Transverse colon (tissue), 4 donors: ENCODE results near the gene FAM107A. TPM values are rescaled to one million over a fixed set of nuclear protein-coding genes. Genes with fewer than 3 reads are reported as not detected.
"Not testable (repeated sequence)": the region's sequence is repeated elsewhere in the genome, so short reads cannot be mapped to it uniquely, and the experiment has no call there.

Experiments used
- DNase-seq: peaks from one replicate; pipeline ENCODE4 v3.0.0-alpha.2; 2019
- H3K27ac ChIP-seq, 4 donors: fragments of 200-600 bp; sonication (generic); 2 replicates each; pipeline ENCODE4 v1.5.1; 2016 to 2018; ENCODE audit warnings: inconsistent platforms in 4 of 4
- H3K27me3 ChIP-seq: fragments of 200-600 bp; sonication (generic); 2 replicates; pipeline ENCODE4 v1.5.1; 2017; ENCODE audit warnings: inconsistent platforms
- H3K36me3 ChIP-seq, 4 donors: fragments of 200-600 bp; sonication (generic); 2 replicates each; pipeline ENCODE4 v1.5.1; 2017 to 2019; ENCODE audit warnings: inconsistent platforms in 4 of 4
- H3K4me1 ChIP-seq, 4 donors: fragments of 200-600 bp; sonication (generic); 2 replicates each; pipeline ENCODE4 v1.5.1; 2017 to 2020; ENCODE audit warnings: inconsistent platforms in 4 of 4
- H3K4me3 ChIP-seq, 4 donors: fragments of 200-600 bp; sonication (generic); 1 replicate in 1 of 4; 2 replicates in 3 of 4; pipeline versions ENCODE4 v1.5.1 to v1.6.1; 2017 to 2019; ENCODE audit warnings: inconsistent platforms in 4 of 4
- H3K9me3 ChIP-seq, 2 donors: fragments of 200-600 bp; sonication (generic); 2 replicates each; pipeline ENCODE4 v1.5.1; 2017 to 2019; ENCODE audit warnings: inconsistent platforms in 2 of 2
- CTCF ChIP-seq, 5 experiments: fragments of 200-600 bp in 3 of 5; fragments of 450-650 bp in 2 of 5; sonication (generic) in 3 of 5; IDR thresholded peaks; 1 replicate in 2 of 5; 2 replicates in 3 of 5; pipeline ENCODE4 v1.5.1; 2016 to 2017; ENCODE audit warnings: antibody characterized with exemption in 5 of 5, inconsistent platforms in 3 of 5, mild to moderate bottlenecking in 2 of 5, moderate library complexity in 1 of 5
- EP300 ChIP-seq: sonication (generic); formaldehyde crosslinking; IDR thresholded peaks from one replicate; pipeline ENCODE4 v1.6.1; 2017; ENCODE audit warnings: antibody characterized with exemption, low read depth
- POLR2A ChIP-seq: fragments of 450-650 bp; IDR thresholded peaks from one replicate; pipeline ENCODE4 v1.6.1; 2016; ENCODE audit warnings: antibody characterized with exemption, mild to moderate bottlenecking, moderate library complexity
- POLR2AphosphoS5 ChIP-seq, 3 donors: sonication (generic); formaldehyde crosslinking; IDR thresholded peaks; one replicate each; pipeline ENCODE4 v1.6.1; 2016; ENCODE audit warnings: antibody characterized with exemption in 3 of 3
- WGBS, 2 donors: methylation state at CpG; one replicate each; pipeline ENCODE4 v1.1.5; 2018; ENCODE audit warnings: low coverage in 1 of 2; 5-methylcytosine and 5-hydroxymethylcytosine counted together
- in situ Hi-C, 4 donors: fragments of 200-750 bp; cut with MboI; loops; one replicate each; pipeline versions ENCODE4 v1.15.0 to v1.15.1; 2017; ENCODE audit warnings: low sequenced_read_pairs in 3 of 4, low pct_ligation_motif_present in 1 of 4, low pct_unique_long_range_greater_than_20kb in 1 of 4
- intact Hi-C: fragments of 100-400 bp; cut with DNase I; formaldehyde crosslinking; loops from one replicate; pipeline ENCODE4 v1.15.1; 2023; ENCODE audit warnings: low total_unique reads
- total RNA-seq, 4 donors: library from RNA; depleted of rRNA; stranded (reverse); fragments of >200 nt; gene quantifications; one replicate each; pipeline ENCODE4 v1.1.0, GENCODE V29; 2016

Gene FAM107A
- total RNA-seq, 4 donors from 2014 or later, result 14.1 to 21.9 (median 16.0) TPM

DNA sequence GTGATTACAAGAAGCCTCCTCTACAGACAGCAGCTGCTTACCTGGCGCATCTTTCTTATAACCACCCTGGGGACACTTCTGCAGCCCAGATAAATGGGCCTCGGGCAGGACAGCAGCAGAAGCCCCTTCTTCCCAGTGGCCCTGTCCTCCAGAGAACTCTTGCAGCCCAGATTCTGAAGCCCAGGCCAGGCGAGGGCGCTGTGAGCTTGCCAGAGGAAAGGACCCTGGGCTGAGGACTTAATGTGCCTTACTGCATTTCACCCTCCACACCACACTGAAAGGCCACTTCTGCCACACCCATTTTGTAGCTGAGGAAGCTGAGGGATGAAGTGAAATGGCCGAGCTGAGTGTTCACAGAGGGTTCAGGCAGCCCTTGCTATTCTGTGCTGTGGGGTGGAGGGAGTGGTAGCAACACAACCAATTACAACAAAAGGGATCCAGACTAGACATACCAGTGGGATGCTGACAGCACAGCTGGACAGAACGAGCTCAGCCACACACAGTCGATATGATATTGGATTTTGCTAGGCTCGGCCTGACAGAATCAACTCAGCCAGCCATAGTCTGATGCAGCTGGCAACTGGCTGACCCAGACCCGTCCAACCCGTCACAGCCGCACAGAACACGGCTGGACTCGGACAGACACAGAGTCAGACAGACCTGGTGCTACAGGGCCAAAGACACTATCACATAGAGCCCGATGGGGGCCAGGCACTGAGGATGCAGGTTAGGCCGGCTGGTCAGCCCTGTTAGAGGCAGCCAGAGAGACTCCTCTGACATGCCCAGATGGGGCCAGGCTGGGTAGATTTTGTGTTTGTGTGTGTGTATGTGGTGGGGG, 47.5 kb downstream of the FAM107A start:
- no peak overlapping the region for H3K27ac ChIP-seq
- H3K4me1 ChIP-seq, result peaks cover 0 to 22% (median 9%) of the 10 kb centered on the region in 4 donors
- in situ Hi-C loops, result loop anchor here (5.0 to 25.0 kb wide), 6 partner anchors 55 to 345 kb away; partner anchors contain the start of genes HTD2 (in 1 of the 4) and RPP14 (in 1 of the 4)
- intact Hi-C loops, result loop anchor here (10.0 kb wide), 1 partner anchor 65 kb away; no protein-coding TSS in a partner anchor
- DNase-seq, result no peak
- no peaks in the 10 kb centered on the region for H3K27me3 ChIP-seq
- 75% methylated on average over 15 of the region's 15 CpGs; no CpG with 5 or more reads in 1 of the 2 donors for WGBS, 2 donors
- no peaks in the 10 kb centered on the region for H3K9me3 ChIP-seq
- H3K36me3 ChIP-seq, result no peaks in the 10 kb centered on the region
- no peak for TF ChIP-seq POLR2AphosphoS5 (IDR thresholded peaks at IDR 0.05)
- TF ChIP-seq POLR2A, result no peak
- no peak for TF ChIP-seq EP300
- TF ChIP-seq CTCF (IDR thresholded peaks at IDR 0.05), result peak in 1 of 5 experiments; percentile 9
- H3K4me3 ChIP-seq, result no peak overlapping the region

- H3K36me3 ChIP-seq, result no peaks in the 10 kb centered on the region
- H3K27ac ChIP-seq, result no peak overlapping the region
- intact Hi-C loops, result no loop called here
Measured at GRCh38 chr3:58528629-58529028, 48.6 kb downstream of the FAM107A start.

GRCh38 chr3:58527440-58527839, 49.8 kb downstream of the FAM107A start:
- DNase-seq, intact Hi-C loops, H3K27me3 ChIP-seq, H3K4me3 ChIP-seq, H3K9me3 ChIP-seq, H3K27ac ChIP-seq, H3K36me3 ChIP-seq: not testable (repeated sequence)
- H3K4me1 ChIP-seq, result peaks cover 0 to 15% (median 3%) of the 10 kb centered on the region in 4 donors
- 85 to 100% methylated on average over 1 to 3 of the region's 3 CpGs for WGBS, 2 donors
- in situ Hi-C loops, result loop anchor here in 2 of 4 donors (10.0 to 25.0 kb wide), 2 partner anchors 215 to 343 kb away; partner anchors contain the start of genes HTD2 (in 1 of the 2) and RPP14 (in 1 of the 2)

More at GRCh38 chr3:58528629-58529028, 48.6 kb downstream of the FAM107A start:
- in situ Hi-C loops, result loop anchor here in 2 of 4 donors (10.0 to 25.0 kb wide), 2 partner anchors 216 to 344 kb away; partner anchors contain the start of genes HTD2 (in 1 of the 2) and RPP14 (in 1 of the 2)
- no peaks in the 10 kb centered on the region for H3K9me3 ChIP-seq
- TF ChIP-seq CTCF (IDR thresholded peaks at IDR 0.05), result no peak
- TF ChIP-seq POLR2A, result no peak
- no peak for TF ChIP-seq POLR2AphosphoS5 (IDR thresholded peaks at IDR 0.05)
- TF ChIP-seq EP300, result no peak
- 50% methylated on average over 6 of the region's 6 CpGs; no CpG with 5 or more reads in 1 of the 2 donors for WGBS, 2 donors
- peak; percentile 64 for DNase-seq
- no peak overlapping the region for H3K4me3 ChIP-seq
- no peaks in the 10 kb centered on the region for H3K27me3 ChIP-seq
- H3K4me1 ChIP-seq, result peaks cover 0 to 22% (median 9%) of the 10 kb centered on the region in 4 donors

DNA sequence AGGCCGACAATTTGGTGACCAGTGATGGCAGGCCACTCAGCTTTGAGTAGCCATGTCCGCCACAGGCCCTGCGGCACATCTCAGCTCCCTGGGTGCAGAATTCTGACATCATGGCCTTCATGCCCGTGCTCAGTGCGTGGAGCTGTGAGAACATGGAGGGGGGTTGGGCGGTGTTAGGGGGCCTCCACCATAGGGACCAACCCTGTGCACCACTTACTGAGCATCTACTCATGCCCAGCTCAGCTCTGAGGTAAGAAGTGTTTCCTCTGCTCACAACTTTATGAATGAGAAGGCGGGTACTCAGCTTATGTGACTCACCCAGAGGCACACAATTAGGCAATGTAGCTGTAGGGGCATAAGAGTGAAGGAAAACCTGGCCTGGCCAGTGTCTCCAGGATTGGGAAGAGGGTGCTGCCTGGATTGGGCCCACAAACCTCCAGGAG, 50.7 kb downstream of the FAM107A start:
- Histone ChIP-seq H3K4me1 (peaks cover 0 to 6% (median under 1%) of the 10 kb centered on the region in 4 donors), H3K9me3 (no peaks in the 10 kb centered on the region), H3K4me3 (no peak overlapping the region), H3K27ac (no peak overlapping the region), H3K27me3 (no peaks in the 10 kb centered on the region), H3K36me3 (peaks cover 0 to 9% (median 1%) of the 10 kb centered on the region in 4 donors)
- 84% methylated on average over 7 of the region's 7 CpGs; no CpG with 5 or more reads in 1 of the 2 donors for WGBS, 2 donors
- in situ Hi-C loops (loop anchor here in 2 of 4 donors (10.0 to 25.0 kb wide), 2 partner anchors 214 to 342 kb away; partner anchors contain the start of genes HTD2 (in 1 of the 2) and RPP14 (in 1 of the 2)), intact Hi-C loops (no loop called here)
- DNase-seq, result no peak
- TF ChIP-seq POLR2AphosphoS5 (IDR thresholded peaks at IDR 0.05), result no peak
- TF ChIP-seq CTCF (IDR thresholded peaks at IDR 0.05), result no peak
- no peak for TF ChIP-seq POLR2A
- no peak for TF ChIP-seq EP300
